GM10266 (cell line): ENCODE measurements around the gene NME3.
A peak's percentile ranks its signal among the peaks of the same experiment; 100 is the strongest.

Experiments
- DNase-seq: peaks from one replicate; pipeline ENCODE4 v3.0.0; 2012; ENCODE audit errors: extremely low spot score
- TF ChIP-seq, protein P1 (sequence below): IDR thresholded peaks from 2 replicates; pipeline ENCODE4 v1.5.1; 2012; ENCODE audit warnings: mild to moderate bottlenecking, low read depth; ENCODE audit not compliant: control insufficient read depth, insufficient read depth; ENCODE audit errors: missing control alignments

NME3 gene

DNA sequence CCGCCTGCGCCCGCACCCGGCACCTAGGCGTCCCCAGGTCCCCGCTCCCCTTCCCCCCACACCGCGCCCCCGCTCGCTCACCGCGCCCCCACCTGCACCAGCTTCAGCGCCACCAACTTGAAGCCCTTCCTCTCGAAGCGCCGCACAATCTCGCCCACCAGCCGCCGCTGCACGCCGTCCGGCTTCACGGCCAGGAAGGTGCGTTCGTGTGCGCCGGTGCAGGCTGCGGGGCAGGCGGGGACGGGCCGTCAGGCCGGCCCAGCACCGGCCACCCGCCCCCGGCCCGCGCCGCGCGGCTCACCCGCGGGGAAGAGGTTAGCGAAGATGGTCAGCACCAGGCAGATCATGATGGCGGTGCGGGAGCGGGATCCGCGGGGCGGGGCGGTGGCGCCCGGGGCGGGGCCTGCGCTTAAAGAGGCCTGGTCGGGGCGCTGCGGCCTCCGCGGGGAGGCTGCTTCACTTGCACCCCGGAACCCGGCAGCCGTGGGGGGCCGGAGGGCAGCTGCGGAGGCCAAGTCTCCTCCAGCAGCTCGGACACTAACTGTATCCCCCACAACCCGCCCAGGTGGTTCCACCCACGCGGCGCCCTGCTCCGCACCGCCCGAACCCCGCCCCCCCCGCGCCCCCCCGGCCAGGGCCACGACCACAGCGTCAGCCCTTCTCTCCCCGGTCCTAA lies at the start of gene NME3:
TSS of gene NME3 (minus strand) at position 356 of the 676 bp plus-strand sequence. CDS start at position 347, 9 bp downstream.
- peak; percentile 94 for DNase-seq
- TF ChIP-seq, protein P1, sequence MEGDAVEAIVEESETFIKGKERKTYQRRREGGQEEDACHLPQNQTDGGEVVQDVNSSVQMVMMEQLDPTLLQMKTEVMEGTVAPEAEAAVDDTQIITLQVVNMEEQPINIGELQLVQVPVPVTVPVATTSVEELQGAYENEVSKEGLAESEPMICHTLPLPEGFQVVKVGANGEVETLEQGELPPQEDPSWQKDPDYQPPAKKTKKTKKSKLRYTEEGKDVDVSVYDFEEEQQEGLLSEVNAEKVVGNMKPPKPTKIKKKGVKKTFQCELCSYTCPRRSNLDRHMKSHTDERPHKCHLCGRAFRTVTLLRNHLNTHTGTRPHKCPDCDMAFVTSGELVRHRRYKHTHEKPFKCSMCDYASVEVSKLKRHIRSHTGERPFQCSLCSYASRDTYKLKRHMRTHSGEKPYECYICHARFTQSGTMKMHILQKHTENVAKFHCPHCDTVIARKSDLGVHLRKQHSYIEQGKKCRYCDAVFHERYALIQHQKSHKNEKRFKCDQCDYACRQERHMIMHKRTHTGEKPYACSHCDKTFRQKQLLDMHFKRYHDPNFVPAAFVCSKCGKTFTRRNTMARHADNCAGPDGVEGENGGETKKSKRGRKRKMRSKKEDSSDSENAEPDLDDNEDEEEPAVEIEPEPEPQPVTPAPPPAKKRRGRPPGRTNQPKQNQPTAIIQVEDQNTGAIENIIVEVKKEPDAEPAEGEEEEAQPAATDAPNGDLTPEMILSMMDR, result no peak

- TF ChIP-seq, protein P1, result no peak
Observed at GRCh38 chr16:1820946-1821290, 49.6 kb upstream of the NME3 start.

GRCh38 chr16:1820096-1820945 lies 49.0 kb upstream of the NME3 start:
- TF ChIP-seq, protein P1, result no peak
- DNase-seq, result no peak

More at GRCh38 chr16:1820946-1821290, 49.6 kb upstream of the NME3 start:
- no peak for DNase-seq

- TF ChIP-seq, protein P1, result no peak
- DNase-seq, result no peak
Observed at GRCh38 chr16:1819611-1820010, 48.3 kb upstream of the NME3 start.

GRCh38 chr16:1818873-1819525 lies 47.7 kb upstream of the NME3 start:
- TF ChIP-seq, protein P1, result no peak
- DNase-seq, result no peak

- TF ChIP-seq, protein P1, result no peak
- DNase-seq, result no peak
Observed at GRCh38 chr16:1818204-1818872, 47.0 kb upstream of the NME3 start.
